ENCODE data around the gene SIK3.

The SIK3 gene

DNA sequence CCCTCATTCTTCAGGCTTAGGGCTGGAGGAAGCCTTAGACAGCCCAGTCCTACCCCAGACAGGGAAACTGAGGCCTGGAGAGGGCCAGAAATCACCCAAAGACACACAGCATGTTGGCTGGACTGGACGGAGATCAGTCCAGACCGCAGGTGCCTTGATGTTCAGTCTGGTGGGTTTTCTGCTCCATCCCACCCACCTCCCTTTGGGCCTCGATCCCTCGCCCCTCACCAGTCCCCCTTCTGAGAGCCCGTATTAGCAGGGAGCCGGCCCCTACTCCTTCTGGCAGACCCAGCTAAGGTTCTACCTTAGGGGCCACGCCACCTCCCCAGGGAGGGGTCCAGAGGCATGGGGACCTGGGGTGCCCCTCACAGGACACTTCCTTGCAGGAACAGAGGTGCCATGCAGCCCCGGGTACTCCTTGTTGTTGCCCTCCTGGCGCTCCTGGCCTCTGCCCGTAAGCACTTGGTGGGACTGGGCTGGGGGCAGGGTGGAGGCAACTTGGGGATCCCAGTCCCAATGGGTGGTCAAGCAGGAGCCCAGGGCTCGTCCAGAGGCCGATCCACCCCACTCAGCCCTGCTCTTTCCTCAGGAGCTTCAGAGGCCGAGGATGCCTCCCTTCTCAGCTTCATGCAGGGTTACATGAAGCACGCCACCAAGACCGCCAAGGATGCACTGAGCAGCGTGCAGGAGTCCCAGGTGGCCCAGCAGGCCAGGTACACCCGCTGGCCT is 267.9 kb downstream of the SIK3 start:
- TF ChIP-seq, protein P1, sequence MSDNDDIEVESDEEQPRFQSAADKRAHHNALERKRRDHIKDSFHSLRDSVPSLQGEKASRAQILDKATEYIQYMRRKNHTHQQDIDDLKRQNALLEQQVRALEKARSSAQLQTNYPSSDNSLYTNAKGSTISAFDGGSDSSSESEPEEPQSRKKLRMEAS (IDR thresholded peaks at IDR 0.05), result no peak
- TF ChIP-seq CREB1 (IDR thresholded peaks at IDR 0.05; ENCODE audit: low read depth), result no peak
- TF ChIP-seq FOXM1 (IDR thresholded peaks at IDR 0.05; ENCODE audit: borderline replicate concordance, low read depth), result no peak
- no peak for TF ChIP-seq NFIC (IDR thresholded peaks at IDR 0.05)
- no peak for TF ChIP-seq ZBTB7A (IDR thresholded peaks at IDR 0.05; ENCODE audit: low read depth)
- TF ChIP-seq CEBPB (IDR thresholded peaks at IDR 0.05), result no peak
- TF ChIP-seq RAD21 (IDR thresholded peaks at IDR 0.05; ENCODE audit: low read depth), result no peak
- TF ChIP-seq REST (IDR thresholded peaks at IDR 0.05; ENCODE audit: low read depth), result no peak
- no peak for TF ChIP-seq USF1 (IDR thresholded peaks at IDR 0.05)

DNA sequence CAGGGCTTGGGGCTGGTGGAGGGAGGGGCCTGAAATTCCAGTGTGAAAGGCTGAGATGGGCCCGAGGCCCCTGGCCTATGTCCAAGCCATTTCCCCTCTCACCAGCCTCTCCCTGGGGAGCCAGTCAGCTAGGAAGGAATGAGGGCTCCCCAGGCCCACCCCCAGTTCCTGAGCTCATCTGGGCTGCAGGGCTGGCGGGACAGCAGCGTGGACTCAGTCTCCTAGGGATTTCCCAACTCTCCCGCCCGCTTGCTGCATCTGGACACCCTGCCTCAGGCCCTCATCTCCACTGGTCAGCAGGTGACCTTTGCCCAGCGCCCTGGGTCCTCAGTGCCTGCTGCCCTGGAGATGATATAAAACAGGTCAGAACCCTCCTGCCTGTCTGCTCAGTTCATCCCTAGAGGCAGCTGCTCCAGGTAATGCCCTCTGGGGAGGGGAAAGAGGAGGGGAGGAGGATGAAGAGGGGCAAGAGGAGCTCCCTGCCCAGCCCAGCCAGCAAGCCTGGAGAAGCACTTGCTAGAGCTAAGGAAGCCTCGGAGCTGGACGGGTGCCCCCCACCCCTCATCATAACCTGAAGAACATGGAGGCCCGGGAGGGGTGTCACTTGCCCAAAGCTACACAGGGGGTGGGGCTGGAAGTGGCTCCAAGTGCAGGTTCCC is 268.6 kb downstream of the SIK3 start, which contains the start of gene APOC3:
Gene APOC3 (plus strand): TSS at position 383 of the 659 bp plus-strand sequence. CDS start 676 bp downstream, outside the sequence.
- TF ChIP-seq NFIC (IDR thresholded peaks at IDR 0.05), result no peak

- TF ChIP-seq FOXM1 (IDR thresholded peaks at IDR 0.05; ENCODE audit: borderline replicate concordance, low read depth) (no peak), ZBTB7A (IDR thresholded peaks at IDR 0.05; ENCODE audit: low read depth) (no peak), EGR1 (IDR thresholded peaks at IDR 0.05) (no peak), NFIC (IDR thresholded peaks at IDR 0.05) (no peak), CEBPB (IDR thresholded peaks at IDR 0.05) (no peak), RAD21 (IDR thresholded peaks at IDR 0.05; ENCODE audit: low read depth) (no peak), TEAD4 (IDR thresholded peaks at IDR 0.05) (no peak), EP300 (IDR thresholded peaks at IDR 0.05; ENCODE audit: borderline replicate concordance) (no peak), YY1 (IDR thresholded peaks at IDR 0.05; ENCODE audit: low read depth) (no peak)
- TF ChIP-seq, protein P1 (IDR thresholded peaks at IDR 0.05), result no peak
These were observed 269.4 kb downstream of the SIK3 start for GRCh38 chr11:116828632-116829524.

GRCh38 chr11:116827461-116827860 is 270.8 kb downstream of the SIK3 start:
- TF ChIP-seq EP300 (IDR thresholded peaks at IDR 0.05; ENCODE audit: borderline replicate concordance), result no peak
- TF ChIP-seq TEAD4 (IDR thresholded peaks at IDR 0.05), result no peak
- TF ChIP-seq TAF1 (IDR thresholded peaks at IDR 0.05; ENCODE audit: low read depth), result no peak
- no peak for TF ChIP-seq REST (IDR thresholded peaks at IDR 0.05; ENCODE audit: low read depth)
- no peak for TF ChIP-seq CREB1 (IDR thresholded peaks at IDR 0.05; ENCODE audit: low read depth)
- TF ChIP-seq FOXM1 (IDR thresholded peaks at IDR 0.05; ENCODE audit: borderline replicate concordance, low read depth), result no peak
- TF ChIP-seq USF1 (IDR thresholded peaks at IDR 0.05), result no peak
- no peak for TF ChIP-seq NFIC (IDR thresholded peaks at IDR 0.05)
- TF ChIP-seq RAD21 (IDR thresholded peaks at IDR 0.05; ENCODE audit: low read depth), result no peak
- TF ChIP-seq TCF12 (IDR thresholded peaks at IDR 0.05; ENCODE audit: low read depth), result no peak
- TF ChIP-seq EGR1 (IDR thresholded peaks at IDR 0.05), result no peak
- TF ChIP-seq YY1 (IDR thresholded peaks at IDR 0.05; ENCODE audit: low read depth), result no peak
- no peak for TF ChIP-seq CEBPB (IDR thresholded peaks at IDR 0.05)
- TF ChIP-seq, protein P1 (IDR thresholded peaks at IDR 0.05), result no peak
- no peak for TF ChIP-seq ZBTB7A (IDR thresholded peaks at IDR 0.05; ENCODE audit: low read depth)
